Left ventricle myocardium inferior (tissue), 1 donor: Measurements from ENCODE around the gene FHIT. TPM values are rescaled to one million over a fixed set of nuclear protein-coding genes. Genes with fewer than 3 reads are reported as not detected.

ENCODE experiments used
- DNase-seq: peaks from one replicate; pipeline ENCODE4 v3.0.0-alpha.2; 2020
- H3K27ac ChIP-seq: fragments of 200-600 bp; replicated peaks from 2 replicates; pipeline ENCODE4 v1.8.0; 2021
- H3K27me3 ChIP-seq: fragments of 200-600 bp; 2 replicates; pipeline ENCODE4 v1.8.0; 2021; ENCODE audit warnings: low read depth
- H3K36me3 ChIP-seq: fragments of 200-600 bp; 2 replicates; pipeline ENCODE4 v1.8.0; 2021
- H3K4me1 ChIP-seq: fragments of 200-600 bp; 2 replicates; pipeline ENCODE4 v1.8.0; 2021
- H3K4me3 ChIP-seq: fragments of 200-600 bp; 2 replicates; pipeline ENCODE4 v1.8.0; 2021; ENCODE audit warnings: mild to moderate bottlenecking, moderate library complexity
- H3K9me3 ChIP-seq: fragments of 200-600 bp; replicated peaks from 2 replicates; pipeline ENCODE4 v1.8.0; 2021
- intact Hi-C: fragments of 100-400 bp; cut with micrococcal nuclease; formaldehyde crosslinking; loops from one replicate; pipeline ENCODE4 v1.11.0; 2022
- total RNA-seq: library from RNA; stranded (reverse); fragmentation: NEBNext Ultra II Directional; extraction: Animal tissue kit (Norgen Biotek cat#: 25700); gene quantifications from one replicate; pipeline ENCODE4 v1.2.1, GENCODE V29; 2021
- TF ChIP-seq, protein P1 (sequence below): fragments of 200-600 bp; IDR thresholded peaks from 2 replicates; pipeline ENCODE4 v1.8.0; 2021; ENCODE audit warnings: antibody characterized with exemption, mild to moderate bottlenecking, borderline replicate concordance
- donor health status: DM: no; HTN: yes; CAD: no; lungs with severe emphysema.

FHIT gene
- total RNA-seq, 1 donor from 2014 or later, result 16.0 TPM

- Histone ChIP-seq H3K27me3 (no peaks in the 10 kb centered on the region), H3K9me3 (no peaks in the 10 kb centered on the region), H3K36me3 (no peaks in the 10 kb centered on the region), H3K4me1 (no peaks in the 10 kb centered on the region), H3K4me3 (no peak overlapping the region), H3K27ac (no peak overlapping the region)
- no peak for DNase-seq
- TF ChIP-seq, protein P1, sequence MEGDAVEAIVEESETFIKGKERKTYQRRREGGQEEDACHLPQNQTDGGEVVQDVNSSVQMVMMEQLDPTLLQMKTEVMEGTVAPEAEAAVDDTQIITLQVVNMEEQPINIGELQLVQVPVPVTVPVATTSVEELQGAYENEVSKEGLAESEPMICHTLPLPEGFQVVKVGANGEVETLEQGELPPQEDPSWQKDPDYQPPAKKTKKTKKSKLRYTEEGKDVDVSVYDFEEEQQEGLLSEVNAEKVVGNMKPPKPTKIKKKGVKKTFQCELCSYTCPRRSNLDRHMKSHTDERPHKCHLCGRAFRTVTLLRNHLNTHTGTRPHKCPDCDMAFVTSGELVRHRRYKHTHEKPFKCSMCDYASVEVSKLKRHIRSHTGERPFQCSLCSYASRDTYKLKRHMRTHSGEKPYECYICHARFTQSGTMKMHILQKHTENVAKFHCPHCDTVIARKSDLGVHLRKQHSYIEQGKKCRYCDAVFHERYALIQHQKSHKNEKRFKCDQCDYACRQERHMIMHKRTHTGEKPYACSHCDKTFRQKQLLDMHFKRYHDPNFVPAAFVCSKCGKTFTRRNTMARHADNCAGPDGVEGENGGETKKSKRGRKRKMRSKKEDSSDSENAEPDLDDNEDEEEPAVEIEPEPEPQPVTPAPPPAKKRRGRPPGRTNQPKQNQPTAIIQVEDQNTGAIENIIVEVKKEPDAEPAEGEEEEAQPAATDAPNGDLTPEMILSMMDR, result no peak
- intact Hi-C loops, result no loop called here
Observed at GRCh38 chr3:59878038-59878427, 1373.2 kb downstream of the FHIT start.

- intact Hi-C loops, result no loop called here
- Histone ChIP-seq H3K27me3 (no peaks in the 10 kb centered on the region), H3K4me3 (no peak overlapping the region), H3K9me3 (no peaks in the 10 kb centered on the region), H3K4me1 (no peaks in the 10 kb centered on the region), H3K36me3 (no peaks in the 10 kb centered on the region), H3K27ac (no peak overlapping the region)
- TF ChIP-seq, protein P1, result no peak
- no peak for DNase-seq
Observed at GRCh38 chr3:59877263-59878037, 1373.8 kb downstream of the FHIT start.

DNA sequence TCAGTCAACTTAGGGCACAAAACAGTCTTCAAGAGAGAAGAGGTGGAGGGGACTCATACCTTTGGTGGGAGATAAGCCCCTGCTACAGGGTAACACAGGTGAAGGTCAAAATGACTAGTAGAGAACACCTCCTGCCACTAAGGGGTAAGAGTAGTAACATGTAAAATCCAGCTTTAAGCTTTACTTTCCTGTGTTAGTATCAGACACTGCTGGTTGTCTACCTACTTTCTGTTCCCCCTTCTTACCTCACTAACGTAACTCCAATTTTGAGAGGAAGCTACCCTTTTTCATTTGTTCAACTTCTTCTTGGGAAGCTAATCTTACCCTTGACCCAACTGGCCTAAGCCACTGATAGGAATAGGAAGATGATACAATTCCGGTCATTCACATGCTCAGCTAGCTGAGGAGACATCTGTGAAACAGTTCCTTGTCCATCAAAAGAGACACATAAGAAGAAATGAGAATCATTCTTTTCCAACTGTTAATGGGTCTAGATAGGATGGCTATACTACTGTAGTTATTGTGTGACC, 1374.7 kb downstream of the FHIT start:
- Histone ChIP-seq H3K4me1 (no peaks in the 10 kb centered on the region), H3K27ac (no peak overlapping the region), H3K9me3 (no peaks in the 10 kb centered on the region), H3K4me3 (no peak overlapping the region), H3K36me3 (no peaks in the 10 kb centered on the region), H3K27me3 (no peaks in the 10 kb centered on the region)
- TF ChIP-seq, protein P1, result no peak
- intact Hi-C loops, result no loop called here
- DNase-seq, result no peak

DNA sequence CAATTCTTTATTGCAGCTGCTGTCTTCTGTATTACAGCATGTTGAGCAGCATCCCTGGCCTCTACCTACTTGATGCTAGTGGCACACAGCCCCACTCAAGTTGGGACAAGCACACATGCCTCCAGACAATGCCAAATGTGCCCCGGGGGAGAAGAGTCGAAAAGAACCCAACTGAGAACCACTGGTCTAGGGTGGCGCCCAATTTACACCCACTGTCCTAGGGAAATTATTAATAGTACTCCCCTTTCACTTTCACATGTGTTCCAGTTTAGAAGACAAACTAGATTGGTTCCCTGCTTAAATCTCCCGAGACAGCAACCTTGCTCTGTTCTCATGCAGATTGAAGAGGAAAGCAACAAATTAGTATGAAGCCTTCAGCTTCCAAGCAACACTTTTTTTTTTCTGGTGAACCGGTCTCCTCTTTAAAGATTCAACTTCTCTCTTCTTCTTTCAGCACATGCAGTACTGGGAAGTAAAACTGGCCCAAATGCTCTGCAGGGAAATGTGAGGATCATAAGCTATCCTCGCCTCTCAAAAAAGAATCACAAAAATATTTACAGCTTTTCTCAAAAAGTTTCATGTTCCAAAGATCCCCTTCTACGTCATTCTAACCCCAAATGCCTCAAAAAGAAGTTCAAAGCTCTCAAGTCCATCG, 1377.5 kb downstream of the FHIT start:
- Histone ChIP-seq H3K27me3 (no peaks in the 10 kb centered on the region), H3K4me3 (no peak overlapping the region), H3K9me3 (no peaks in the 10 kb centered on the region), H3K36me3 (no peaks in the 10 kb centered on the region), H3K27ac (no peak overlapping the region), H3K4me1 (no peaks in the 10 kb centered on the region)
- TF ChIP-seq, protein P1, result no peak
- intact Hi-C loops, result no loop called here
- no peak for DNase-seq

DNA sequence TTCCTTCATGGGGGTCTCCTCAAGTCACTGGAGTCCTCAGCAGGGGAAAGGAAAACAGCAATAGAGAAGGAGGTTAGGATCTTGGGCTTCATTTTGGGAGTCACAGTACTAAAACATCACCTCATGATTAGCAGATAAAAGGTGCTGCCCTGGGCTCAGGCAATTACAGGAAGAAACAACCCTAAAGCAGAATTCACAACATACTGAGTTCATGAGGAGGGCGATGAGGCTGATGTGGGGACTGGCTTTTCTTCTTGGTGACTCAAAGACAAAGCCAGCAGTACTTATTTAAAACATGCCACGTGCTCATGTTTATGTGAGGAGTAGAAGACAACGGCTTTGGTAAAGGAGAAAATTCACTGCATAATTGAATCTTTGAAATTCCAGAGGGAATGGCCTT, 1379.1 kb downstream of the FHIT start:
- Histone ChIP-seq H3K4me1 (no peaks in the 10 kb centered on the region), H3K27ac (no peak overlapping the region), H3K36me3 (no peaks in the 10 kb centered on the region), H3K4me3 (no peak overlapping the region), H3K9me3 (no peaks in the 10 kb centered on the region), H3K27me3 (no peaks in the 10 kb centered on the region)
- intact Hi-C loops, result no loop called here
- no peak for DNase-seq
- TF ChIP-seq, protein P1, result no peak
